B cell (primary cell): ENCODE data around the gene OR52A1. TPM values are rescaled to one million over a fixed set of nuclear protein-coding genes. Genes with fewer than 3 reads are reported as not detected.

Source experiments
- ATAC-seq: fragments of 200-7000 bp; cut with Tn5 transposase; one replicate; pipeline ENCODE4 v1.10.0; 2021; ENCODE audit warnings: low read depth, mild to moderate bottlenecking, moderate number of reproducible peaks, moderate library complexity
- CTCF ChIA-PET: fragments of 350-600 bp; sonication (Branson Sonifier 250); formaldehyde crosslinking; loops from one replicate; lab custom pipeline; 2021; ENCODE audit warnings: antibody characterized with exemption, inconsistent platforms; lab: Charles Lee
- POLR2A ChIA-PET: fragments of 350-600 bp; sonication (Branson Sonifier 250); formaldehyde crosslinking; loops from one replicate; lab custom pipeline; 2021; ENCODE audit warnings: antibody characterized with exemption; lab: Charles Lee
- DNase-seq: peaks from one replicate; pipeline ENCODE4 v3.0.0; 2013
- H2AFZ ChIP-seq: 2 replicates; pipeline ENCODE4 v1.6.1; 2012; ENCODE audit warnings: mild to moderate bottlenecking, low read depth, low read length; ENCODE audit not compliant: insufficient read depth, poor library complexity, severe bottlenecking
- H3K27ac ChIP-seq, 2 donors: 1 replicate in 1 of 2; 2 replicates in 1 of 2; pipeline ENCODE4 v1.5.1; 2012 to 2013; ENCODE audit warnings: low read length in 2 of 2, mild to moderate bottlenecking in 2 of 2, moderate library complexity in 1 of 2
- H3K27me3 ChIP-seq, 4 experiments: fragments of 200-600 bp in 1 of 4; sonication (generic) in 1 of 4; replicated peaks in 1 of 4; 1 replicate in 2 of 4; 2 replicates in 2 of 4; pipeline versions ENCODE4 v1.6.1 to v1.7.0; 2013 to 2016; ENCODE audit warnings: low read length in 3 of 4, mild to moderate bottlenecking in 2 of 4, mixed read lengths in 1 of 4, moderate library complexity in 1 of 4; ENCODE audit not compliant: insufficient read depth in 4 of 4, control insufficient read depth in 3 of 4; ENCODE audit errors: control extremely low read depth in 1 of 4
- H3K36me3 ChIP-seq, 2 experiments: replicated peaks in 1 of 2; 1 replicate in 1 of 2; 2 replicates in 1 of 2; pipeline versions ENCODE4 v1.6.1 to v1.7.1; 2013; ENCODE audit warnings: low read length in 1 of 2; ENCODE audit not compliant: insufficient read depth in 2 of 2, control insufficient read depth in 1 of 2; ENCODE audit errors: control extremely low read depth in 1 of 2, extremely low read depth in 1 of 2
- H3K4me1 ChIP-seq, 2 donors: fragments of 200-600 bp in 1 of 2; sonication (generic) in 1 of 2; 1 replicate in 1 of 2; 2 replicates in 1 of 2; pipeline versions ENCODE4 v1.5.1 to v1.6.1; 2013 to 2017; ENCODE audit warnings: low read length in 2 of 2; ENCODE audit not compliant: control insufficient read depth in 2 of 2, insufficient read depth in 2 of 2
- H3K4me2 ChIP-seq: replicated peaks from 2 replicates; pipeline ENCODE3; 2012; ENCODE audit warnings: mild to moderate bottlenecking, low read depth, low read length; ENCODE audit not compliant: poor library complexity, severe bottlenecking
- H3K4me3 ChIP-seq, 5 experiments: fragments of 200-600 bp in 1 of 5; sonication (generic) in 1 of 5; 1 replicate in 3 of 5; 2 replicates in 2 of 5; pipeline versions ENCODE4 v1.5.1 to v1.7.0; 2011 to 2016; ENCODE audit warnings: low read length in 4 of 5, mild to moderate bottlenecking in 4 of 5, low read depth in 2 of 5, control low read depth in 1 of 5, moderate library complexity in 1 of 5; ENCODE audit not compliant: insufficient read depth in 1 of 5; ENCODE audit errors: control extremely low read depth in 1 of 5, extremely low read depth in 1 of 5
- H3K79me2 ChIP-seq: fragments of 200-600 bp; sonication (generic); one replicate; pipeline ENCODE4 v1.6.0; 2016; ENCODE audit warnings: low read length; ENCODE audit not compliant: control insufficient read depth, insufficient read depth
- H3K9ac ChIP-seq: fragments of 200-600 bp; sonication (generic); 2 replicates; pipeline ENCODE4 v1.6.1; 2017; ENCODE audit warnings: mild to moderate bottlenecking, low read length, moderate library complexity
- H3K9me3 ChIP-seq, 3 donors: one replicate each; pipeline versions ENCODE4 v1.6.1 to v1.7.1; 2013; ENCODE audit warnings: low read length in 2 of 3; ENCODE audit not compliant: control insufficient read depth in 2 of 3, insufficient read depth in 1 of 3; ENCODE audit errors: control extremely low read depth in 1 of 3
- H4K20me1 ChIP-seq: 2 replicates; pipeline ENCODE4 v1.6.0; 2012; ENCODE audit warnings: mild to moderate bottlenecking, low read length; ENCODE audit not compliant: insufficient read depth, control insufficient read depth, poor library complexity, severe bottlenecking
- H3K27ac Mint-ChIP-seq: one replicate; pipeline ENCODE4 v1.8.0; 2021; ENCODE audit warnings: mixed read lengths
- H3K27me3 Mint-ChIP-seq: one replicate; pipeline ENCODE4 v1.8.0; 2021; ENCODE audit warnings: mixed read lengths
- H3K4me1 Mint-ChIP-seq: one replicate; pipeline ENCODE4 v1.8.0; 2021; ENCODE audit warnings: mixed read lengths
- H3K4me3 Mint-ChIP-seq: one replicate; pipeline ENCODE4 v1.8.0; 2021; ENCODE audit warnings: mixed read lengths
- H3K9me3 Mint-ChIP-seq: one replicate; pipeline ENCODE4 v1.8.0; 2022; ENCODE audit warnings: mixed read lengths; ENCODE audit not compliant: insufficient read depth
- EZH2 ChIP-seq: IDR thresholded peaks from 2 replicates; pipeline ENCODE4 v1.6.1; 2012; ENCODE audit warnings: borderline replicate concordance, low read depth, mild to moderate bottlenecking, moderate library complexity, low read length; ENCODE audit not compliant: insufficient read depth, poor library complexity, severe bottlenecking
- WGBS: methylation state at CpG from one replicate; pipeline ENCODE4 v1.1.5; 2013; ENCODE audit warnings: missing lambda C conversion rate; ENCODE audit not compliant: insufficient coverage; 5-methylcytosine and 5-hydroxymethylcytosine counted together
- intact Hi-C: fragments of 100-400 bp; cut with micrococcal nuclease; formaldehyde crosslinking; loops from one replicate; pipeline ENCODE4 v1.10.0; 2022
- polyA plus RNA-seq: library from polyadenylated mRNA; depleted of rRNA; stranded (reverse); fragments of >200 nt; gene quantifications from 2 replicates; pipeline ENCODE4 v1.2.3, GENCODE V29; 2012
- total RNA-seq, 2 donors: library from RNA; stranded (reverse); fragments of 120-200 nt in 1 of 2; gene quantifications; 1 replicate in 1 of 2; 2 replicates in 1 of 2; pipeline versions ENCODE4 v1.2.3 to v1.2.4, GENCODE V29; 2013 to 2022
- TF ChIP-seq, protein P1 (sequence below): fragments of 200-600 bp; IDR thresholded peaks from one replicate; pipeline ENCODE4 v1.8.0; 2022; ENCODE audit warnings: antibody characterized with exemption, mild to moderate bottlenecking

The OR52A1 gene
- total and polyA plus RNA-seq, 2 donors (not counting 1 experiment from before 2014, with no cell fraction given) = not detected

DNA sequence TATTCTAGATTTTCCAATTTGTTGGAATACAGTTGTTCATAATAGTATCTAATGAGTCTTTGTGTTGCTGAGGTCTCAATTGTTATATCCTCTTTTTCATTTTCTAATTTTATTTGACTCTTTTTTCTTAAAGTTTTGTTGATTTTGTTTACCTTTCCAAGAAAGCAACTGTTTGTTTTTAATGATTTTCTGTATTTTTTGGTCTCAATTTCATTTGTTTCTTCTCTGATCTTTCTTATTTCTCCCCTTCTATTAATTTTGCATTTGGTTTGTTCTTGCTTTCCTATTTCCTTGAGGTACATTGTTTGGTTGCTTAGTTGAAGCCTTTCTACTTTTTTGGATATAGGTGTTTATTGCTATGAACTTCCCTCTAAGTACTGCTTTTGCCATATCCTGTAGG lies 5.2 kb upstream of the OR52A1 start:
- ChIA-PET CTCF (no interaction called here), POLR2A (no interaction called here)
- Mint-ChIP-seq H3K9me3 (no peaks in the 10 kb centered on the region), H3K4me3 (no peak overlapping the region), H3K27me3 (peaks cover 10% of the 10 kb centered on the region), H3K27ac (no peak overlapping the region), H3K4me1 (no peaks in the 10 kb centered on the region)
- DNase-seq (no peak), ATAC-seq (no peak)
- no peaks in the 10 kb centered on the region for H3K9me3 ChIP-seq
- H3K36me3 ChIP-seq = no peaks in the 10 kb centered on the region
- peaks cover 0 to 3% (median 0%) of the 10 kb centered on the region in 4 experiments for H3K27me3 ChIP-seq
- no peak overlapping the region for H2AFZ ChIP-seq
- H3K27ac ChIP-seq = no peak overlapping the region
- no peak overlapping the region for H3K4me2 ChIP-seq
- no peak overlapping the region for H3K4me3 ChIP-seq
- no peaks in the 10 kb centered on the region for H3K4me1 ChIP-seq
- H3K9ac ChIP-seq = no peak overlapping the region
- no peak for TF ChIP-seq EZH2
- TF ChIP-seq, protein P1, sequence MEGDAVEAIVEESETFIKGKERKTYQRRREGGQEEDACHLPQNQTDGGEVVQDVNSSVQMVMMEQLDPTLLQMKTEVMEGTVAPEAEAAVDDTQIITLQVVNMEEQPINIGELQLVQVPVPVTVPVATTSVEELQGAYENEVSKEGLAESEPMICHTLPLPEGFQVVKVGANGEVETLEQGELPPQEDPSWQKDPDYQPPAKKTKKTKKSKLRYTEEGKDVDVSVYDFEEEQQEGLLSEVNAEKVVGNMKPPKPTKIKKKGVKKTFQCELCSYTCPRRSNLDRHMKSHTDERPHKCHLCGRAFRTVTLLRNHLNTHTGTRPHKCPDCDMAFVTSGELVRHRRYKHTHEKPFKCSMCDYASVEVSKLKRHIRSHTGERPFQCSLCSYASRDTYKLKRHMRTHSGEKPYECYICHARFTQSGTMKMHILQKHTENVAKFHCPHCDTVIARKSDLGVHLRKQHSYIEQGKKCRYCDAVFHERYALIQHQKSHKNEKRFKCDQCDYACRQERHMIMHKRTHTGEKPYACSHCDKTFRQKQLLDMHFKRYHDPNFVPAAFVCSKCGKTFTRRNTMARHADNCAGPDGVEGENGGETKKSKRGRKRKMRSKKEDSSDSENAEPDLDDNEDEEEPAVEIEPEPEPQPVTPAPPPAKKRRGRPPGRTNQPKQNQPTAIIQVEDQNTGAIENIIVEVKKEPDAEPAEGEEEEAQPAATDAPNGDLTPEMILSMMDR = no peak
- H3K79me2 ChIP-seq = no peaks in the 10 kb centered on the region
- intact Hi-C loops = no loop called here
- no peaks in the 10 kb centered on the region for H4K20me1 ChIP-seq

DNA sequence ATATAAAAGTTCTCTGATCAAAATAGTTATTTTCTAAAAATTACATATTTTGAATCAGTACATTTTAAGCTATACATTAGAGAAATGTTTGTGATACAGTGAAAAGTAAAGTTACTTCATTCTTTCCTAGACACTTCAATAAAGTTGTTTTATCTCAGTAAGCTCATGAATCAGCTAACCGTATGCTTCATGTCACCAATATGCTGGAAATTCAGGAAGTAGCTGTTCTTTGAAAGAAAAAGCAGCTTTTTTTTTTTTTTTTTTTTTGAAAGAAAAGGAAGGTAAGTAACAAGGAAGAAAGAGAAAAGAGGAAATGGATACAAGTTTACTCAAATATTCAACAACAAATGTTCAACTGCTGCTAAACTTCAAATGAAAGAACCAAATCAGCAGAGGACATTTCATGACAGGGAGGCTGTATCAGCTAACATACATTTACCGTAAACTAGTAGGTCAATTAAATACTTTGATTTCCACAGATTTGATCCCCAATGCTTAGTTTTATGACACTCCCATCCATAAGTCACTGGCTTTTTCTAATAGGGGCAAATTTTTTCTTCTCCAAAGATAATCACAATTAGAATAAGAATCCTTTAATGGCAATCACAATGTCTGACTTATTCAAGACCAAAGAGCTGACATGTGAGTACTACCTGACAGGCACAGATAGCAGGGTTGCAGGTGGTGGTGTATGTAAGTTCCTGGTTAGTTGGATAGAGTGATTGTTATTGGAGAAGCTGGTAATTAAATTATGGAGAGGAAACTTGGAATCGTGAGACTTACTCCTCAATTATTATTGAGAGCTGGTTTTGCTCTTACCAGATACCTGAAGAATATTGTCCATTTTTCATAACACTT lies 754 bp downstream of the OR52A1 start:
- H3K27me3 ChIP-seq = no peaks in the 10 kb centered on the region
- Mint-ChIP-seq H3K27ac (no peak overlapping the region), H3K27me3 (no peaks in the 10 kb centered on the region), H3K4me3 (no peak overlapping the region), H3K9me3 (no peaks in the 10 kb centered on the region), H3K4me1 (no peaks in the 10 kb centered on the region)
- DNase-seq (no peak), ATAC-seq (no peak)
- WGBS = no CpG with 5 or more reads among the region's 3 CpGs
- no peaks in the 10 kb centered on the region for H3K79me2 ChIP-seq
- H3K4me2 ChIP-seq = no peak overlapping the region
- ChIA-PET CTCF (interaction anchor here (0.7 kb wide), 1 partner anchor 581 kb away, joined by 5 read pairs; no protein-coding TSS in a partner anchor), POLR2A (interaction anchor here (0.6 kb wide), 1 partner anchor 59 kb away, joined by 4 read pairs; no protein-coding TSS in a partner anchor)
- intact Hi-C loops = no loop called here
- H3K9ac ChIP-seq = no peak overlapping the region
- no peak overlapping the region for H2AFZ ChIP-seq
- TF ChIP-seq EZH2 = no peak
- TF ChIP-seq, protein P1 = no peak
- H4K20me1 ChIP-seq = no peaks in the 10 kb centered on the region
- H3K36me3 ChIP-seq = no peaks in the 10 kb centered on the region
- no peak overlapping the region for H3K27ac ChIP-seq
- H3K4me1 ChIP-seq = no peaks in the 10 kb centered on the region
- H3K9me3 ChIP-seq = no peaks in the 10 kb centered on the region
- no peak overlapping the region for H3K4me3 ChIP-seq
